DMS79 (cell line): ENCODE results near the gene GRIN3B.

ENCODE experiments used
- DNase-seq: peaks from one replicate; lab custom pipeline; 2025; lab: John Stamatoyannopoulos, UW

Gene GRIN3B

DNA sequence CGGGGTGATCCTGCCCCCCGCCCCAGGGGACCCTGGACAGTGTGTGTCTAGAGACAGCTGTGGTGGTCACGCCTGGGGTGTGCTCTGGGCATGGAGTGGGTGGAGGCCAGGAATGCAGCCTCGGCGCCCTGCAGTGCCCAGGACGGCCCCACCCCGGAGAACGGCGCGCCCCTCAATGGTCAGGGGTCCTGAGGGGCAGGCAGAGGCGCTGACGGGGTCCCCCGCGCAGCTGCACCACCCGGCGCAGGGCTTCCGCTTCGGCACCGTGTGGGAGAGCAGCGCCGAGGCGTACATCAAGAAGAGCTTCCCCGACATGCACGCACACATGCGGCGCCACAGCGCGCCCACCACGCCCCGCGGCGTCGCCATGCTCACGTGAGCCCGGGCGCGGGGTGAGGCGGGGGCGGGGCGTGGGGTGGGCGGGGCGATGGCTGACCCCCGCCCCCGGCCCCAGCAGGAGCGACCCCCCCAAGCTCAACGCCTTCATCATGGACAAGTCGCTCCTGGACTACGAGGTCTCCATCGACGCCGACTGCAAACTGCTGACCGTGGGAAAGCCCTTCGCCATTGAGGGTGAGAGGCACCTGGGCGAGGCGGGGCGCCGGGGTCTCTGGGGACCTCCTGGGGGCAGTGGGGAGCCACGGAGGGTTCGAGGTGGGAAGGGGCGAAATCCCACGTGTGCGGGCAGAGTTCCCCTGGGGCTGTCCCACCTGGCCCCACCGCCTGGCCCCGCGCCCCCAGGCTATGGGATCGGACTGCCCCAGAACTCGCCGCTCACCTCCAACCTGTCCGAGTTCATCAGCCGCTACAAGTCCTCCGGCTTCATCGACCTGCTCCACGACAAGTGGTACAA is 7.4 kb downstream of the GRIN3B start:
- no peak for DNase-seq

GRCh38 chr19:1008268-1009040 is 8.2 kb downstream of the GRIN3B start:
- no peak for DNase-seq

- no peak for DNase-seq
Measured at GRCh38 chr19:1009041-1009980, 9.1 kb downstream of the GRIN3B start.

DNA sequence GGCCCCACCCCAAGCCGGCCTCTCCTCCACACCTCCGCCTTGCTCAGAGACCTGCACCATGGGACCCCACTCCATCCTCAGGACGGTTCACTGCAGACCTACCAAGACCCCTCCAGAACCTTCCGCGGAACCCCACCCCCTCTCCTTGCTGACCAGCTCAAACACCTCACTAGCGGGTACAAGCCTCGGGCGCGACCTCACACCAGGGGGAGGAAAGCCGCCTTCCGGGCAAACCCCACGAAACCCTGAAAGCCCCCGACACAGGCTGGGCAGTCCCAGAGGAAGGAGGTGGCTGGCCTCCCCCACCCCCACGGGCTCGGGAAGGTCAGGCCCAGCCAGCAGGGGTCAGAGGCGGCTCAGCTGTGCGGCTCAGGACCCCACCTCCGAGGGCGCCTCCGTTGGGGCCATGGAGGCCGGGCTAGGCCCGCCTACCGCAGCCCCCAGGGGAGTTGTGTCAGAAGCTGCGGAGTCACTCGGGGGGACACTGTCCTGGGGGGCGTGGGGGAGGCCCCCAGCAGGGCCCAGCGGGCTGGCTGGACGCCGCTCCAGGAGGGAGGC is 9.8 kb downstream of the GRIN3B start:
- DNase-seq: no peak

GRCh38 chr19:1010586-1011510 is 10.6 kb downstream of the GRIN3B start:
- DNase-seq: no peak

- no peak for DNase-seq
Measured at GRCh38 chr19:1011831-1012333, 11.7 kb downstream of the GRIN3B start.

DNA sequence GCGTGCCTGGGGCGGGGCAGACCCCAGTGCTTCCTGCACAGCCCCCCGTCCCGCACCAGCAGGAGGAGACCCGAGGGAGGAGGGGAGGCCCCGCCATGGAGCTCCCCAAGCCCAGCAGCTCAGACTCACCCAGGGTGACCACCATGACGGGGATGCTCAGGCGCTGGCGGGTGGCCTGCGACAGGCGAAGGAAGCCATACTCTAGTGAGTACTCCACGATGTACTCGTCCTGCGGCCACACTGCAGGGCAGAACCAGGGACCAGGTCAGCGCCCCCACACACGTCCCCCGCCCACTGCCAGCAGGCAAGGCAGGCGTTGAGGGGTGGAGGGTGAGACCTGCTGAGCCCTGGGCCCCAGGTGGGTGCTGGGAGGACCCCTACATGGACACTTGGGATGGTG is 12.1 kb downstream of the GRIN3B start:
- no peak for DNase-seq

DNA sequence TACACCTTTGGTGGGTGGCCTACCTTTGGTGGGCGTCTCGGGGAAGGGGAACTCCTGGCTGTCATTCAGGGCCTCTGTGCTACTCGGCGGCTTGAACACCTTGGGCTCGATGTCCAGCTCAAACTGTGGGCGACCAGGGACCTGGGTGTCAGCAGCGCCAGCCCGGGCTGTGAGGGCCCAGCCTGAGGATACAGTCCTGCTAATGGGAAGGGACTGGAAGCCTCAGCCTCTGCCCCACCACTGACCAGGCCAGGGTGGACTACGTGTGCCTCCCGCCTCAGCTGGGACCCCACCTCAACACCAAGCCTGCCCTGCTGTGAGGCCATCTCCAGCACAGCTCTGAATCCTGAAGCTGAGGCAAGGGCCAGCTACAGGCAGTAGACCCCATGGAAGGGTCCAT is 13.0 kb downstream of the GRIN3B start:
- no peak for DNase-seq

DNA sequence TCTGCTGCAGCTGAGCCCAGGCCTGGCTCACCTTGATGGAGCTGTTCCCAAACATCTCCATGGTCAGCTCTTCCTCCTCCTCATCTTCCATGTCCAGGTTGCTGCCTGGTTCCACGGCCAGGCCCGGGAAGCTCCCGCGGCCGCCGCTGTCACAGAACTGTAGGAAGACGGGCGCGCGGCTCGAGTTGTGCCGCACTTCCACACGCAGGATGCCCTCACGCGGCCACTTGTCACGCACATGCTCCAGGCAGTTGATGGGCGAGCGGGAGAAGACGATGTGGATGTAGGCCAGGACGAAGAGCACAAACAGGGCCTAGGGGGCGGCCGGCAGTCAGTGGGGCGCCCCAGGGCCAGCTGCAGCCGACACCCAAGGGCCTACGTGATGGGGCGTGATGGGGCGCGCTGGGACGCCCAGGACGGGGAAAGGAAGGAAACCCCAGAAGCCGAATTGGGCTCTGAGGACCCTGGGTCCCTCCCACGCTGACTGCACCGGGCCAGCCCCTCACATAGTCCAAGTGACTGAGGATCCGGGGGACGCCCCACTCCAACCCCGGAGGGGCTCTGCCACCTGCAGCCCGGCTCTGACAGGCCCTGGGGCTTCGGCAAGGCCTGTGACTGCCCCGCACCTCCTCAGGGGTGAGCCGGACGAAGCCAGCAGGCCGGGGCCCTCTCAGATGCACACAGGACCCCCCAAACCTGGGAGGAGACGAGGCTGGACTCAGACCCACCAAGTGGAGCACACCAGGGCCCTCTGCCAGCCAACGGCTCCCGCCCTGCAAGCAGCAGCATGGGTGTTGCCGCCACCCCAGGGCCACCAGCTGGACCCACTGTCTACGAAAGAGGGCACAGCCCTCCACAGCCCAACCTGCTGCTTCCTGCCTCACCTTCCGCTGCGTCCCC is 14.2 kb downstream of the GRIN3B start:
- no peak for DNase-seq

GRCh38 chr19:1015061-1015781 is 15.0 kb downstream of the GRIN3B start:
- DNase-seq: no peak

GRCh38 chr19:1015782-1016646 is 15.8 kb downstream of the GRIN3B start:
- no peak for DNase-seq

DNA sequence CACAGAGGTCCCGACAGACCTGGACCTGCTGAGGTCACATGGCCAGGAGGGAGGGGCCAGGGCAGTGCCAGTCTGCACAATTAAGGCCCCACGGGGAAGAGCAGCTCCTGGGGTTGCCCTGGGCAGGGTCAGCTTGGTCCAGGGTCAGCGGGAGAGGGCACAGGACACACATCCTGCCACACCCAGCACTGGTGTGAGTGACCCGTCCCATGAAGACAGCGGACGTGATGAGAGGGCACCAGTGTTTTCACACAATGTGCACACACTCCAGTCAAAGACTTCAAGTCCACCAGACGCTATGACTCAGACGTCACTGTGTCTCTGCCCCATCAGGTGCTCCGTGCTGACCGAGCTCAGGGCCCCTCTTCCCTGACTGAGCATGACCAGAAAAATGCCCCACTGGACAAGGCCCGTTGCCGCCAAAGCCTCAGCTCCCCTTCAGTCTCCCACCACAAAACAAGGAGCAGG is 16.5 kb downstream of the GRIN3B start:
- DNase-seq: no peak

DNA sequence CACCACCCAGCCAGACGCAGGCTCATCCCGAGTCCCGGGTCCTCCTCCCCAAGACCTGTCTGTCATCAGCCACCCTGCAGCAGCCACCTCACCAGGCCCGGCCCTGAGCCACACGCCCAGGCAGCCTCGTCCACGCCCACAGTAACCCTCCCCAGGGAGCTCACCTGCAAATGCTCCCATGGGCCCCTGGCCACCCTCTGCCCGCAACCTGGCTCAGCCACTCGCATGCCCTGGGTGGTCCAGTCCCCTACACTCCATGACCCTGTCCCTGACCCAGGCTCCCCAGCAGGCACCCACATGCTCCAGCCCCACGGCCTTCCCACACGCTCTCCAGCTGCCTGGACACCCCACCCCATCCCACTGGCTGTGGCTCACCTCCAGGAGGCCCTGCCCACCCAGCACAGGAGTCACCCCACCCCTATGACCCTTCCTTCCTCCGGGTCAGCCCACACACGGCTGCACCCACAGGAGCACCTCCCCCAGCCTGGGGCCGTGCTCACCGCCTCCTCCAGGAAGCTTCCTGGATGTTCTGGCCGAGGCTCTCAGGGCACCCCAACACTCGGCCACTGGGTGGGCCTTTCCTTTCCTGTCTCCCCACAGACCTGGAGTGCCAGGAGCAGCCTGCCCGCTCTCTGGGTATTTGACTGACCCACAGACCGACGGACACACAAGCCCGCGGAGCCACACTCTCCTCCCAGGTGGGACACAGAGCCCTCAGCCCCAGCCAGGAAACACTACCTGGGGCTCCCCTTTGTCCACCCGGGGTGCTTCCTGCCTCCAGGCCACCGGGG is 17.1 kb downstream of the GRIN3B start:
- no peak for DNase-seq

- DNase-seq: no peak
Measured at GRCh38 chr19:1017906-1018305, 17.7 kb downstream of the GRIN3B start.

- DNase-seq: no peak
Measured at GRCh38 chr19:1018393-1018792, 18.2 kb downstream of the GRIN3B start.

- no peak for DNase-seq
Measured at GRCh38 chr19:1018932-1019615, 18.9 kb downstream of the GRIN3B start.
